LNCAP (cell line): ENCODE results near the gene MPG.

ENCODE experiments used
- TF ChIP-seq, protein P1 (sequence below): fragments of 450-650 bp; IDR thresholded peaks from 2 replicates; pipeline ENCODE4 v1.5.1; 2017; ENCODE audit warnings: mild to moderate bottlenecking

MPG gene

DNA sequence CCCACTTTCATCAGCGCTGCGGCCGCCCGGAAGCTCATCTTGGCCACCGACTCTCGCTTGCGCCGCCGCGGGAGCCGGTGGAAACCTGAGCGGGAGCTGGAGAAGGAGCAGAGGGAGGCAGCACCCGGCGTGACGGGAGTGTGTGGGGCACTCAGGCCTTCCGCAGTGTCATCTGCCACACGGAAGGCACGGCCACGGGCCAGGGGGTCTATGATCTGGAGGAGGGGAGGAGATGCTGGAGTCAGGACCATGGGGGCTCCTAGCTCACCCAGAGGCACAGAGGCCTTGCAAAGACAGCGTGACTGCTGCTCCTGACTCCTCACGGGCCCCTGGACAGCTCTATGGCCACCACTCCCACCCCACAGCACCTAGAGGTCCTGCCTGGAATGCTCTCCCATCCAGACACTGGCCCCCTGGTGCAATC lies 15.0 kb upstream of the MPG start:
- TF ChIP-seq, protein P1, sequence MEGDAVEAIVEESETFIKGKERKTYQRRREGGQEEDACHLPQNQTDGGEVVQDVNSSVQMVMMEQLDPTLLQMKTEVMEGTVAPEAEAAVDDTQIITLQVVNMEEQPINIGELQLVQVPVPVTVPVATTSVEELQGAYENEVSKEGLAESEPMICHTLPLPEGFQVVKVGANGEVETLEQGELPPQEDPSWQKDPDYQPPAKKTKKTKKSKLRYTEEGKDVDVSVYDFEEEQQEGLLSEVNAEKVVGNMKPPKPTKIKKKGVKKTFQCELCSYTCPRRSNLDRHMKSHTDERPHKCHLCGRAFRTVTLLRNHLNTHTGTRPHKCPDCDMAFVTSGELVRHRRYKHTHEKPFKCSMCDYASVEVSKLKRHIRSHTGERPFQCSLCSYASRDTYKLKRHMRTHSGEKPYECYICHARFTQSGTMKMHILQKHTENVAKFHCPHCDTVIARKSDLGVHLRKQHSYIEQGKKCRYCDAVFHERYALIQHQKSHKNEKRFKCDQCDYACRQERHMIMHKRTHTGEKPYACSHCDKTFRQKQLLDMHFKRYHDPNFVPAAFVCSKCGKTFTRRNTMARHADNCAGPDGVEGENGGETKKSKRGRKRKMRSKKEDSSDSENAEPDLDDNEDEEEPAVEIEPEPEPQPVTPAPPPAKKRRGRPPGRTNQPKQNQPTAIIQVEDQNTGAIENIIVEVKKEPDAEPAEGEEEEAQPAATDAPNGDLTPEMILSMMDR = no peak

DNA sequence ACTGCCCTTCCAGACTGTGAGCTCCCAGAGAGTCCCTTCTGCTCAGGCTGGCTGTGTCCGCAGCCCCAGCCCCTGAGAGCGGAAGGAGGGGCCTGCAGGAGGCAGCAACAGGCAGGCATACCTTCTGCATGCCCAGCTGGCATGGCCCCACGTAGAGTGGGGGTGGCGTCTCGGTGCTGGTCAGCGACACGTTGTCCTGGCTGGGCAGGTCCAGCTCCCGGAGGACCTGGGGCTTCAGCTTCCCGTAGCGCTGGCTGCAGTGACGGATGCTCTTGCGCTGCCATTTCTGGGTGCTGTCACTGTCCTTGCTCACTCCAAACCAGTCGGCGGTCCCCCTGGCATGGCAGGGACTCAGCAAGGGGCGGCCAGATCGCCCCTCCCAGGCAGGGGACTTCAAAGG lies 14.6 kb upstream of the MPG start:
- TF ChIP-seq, protein P1 = no peak

DNA sequence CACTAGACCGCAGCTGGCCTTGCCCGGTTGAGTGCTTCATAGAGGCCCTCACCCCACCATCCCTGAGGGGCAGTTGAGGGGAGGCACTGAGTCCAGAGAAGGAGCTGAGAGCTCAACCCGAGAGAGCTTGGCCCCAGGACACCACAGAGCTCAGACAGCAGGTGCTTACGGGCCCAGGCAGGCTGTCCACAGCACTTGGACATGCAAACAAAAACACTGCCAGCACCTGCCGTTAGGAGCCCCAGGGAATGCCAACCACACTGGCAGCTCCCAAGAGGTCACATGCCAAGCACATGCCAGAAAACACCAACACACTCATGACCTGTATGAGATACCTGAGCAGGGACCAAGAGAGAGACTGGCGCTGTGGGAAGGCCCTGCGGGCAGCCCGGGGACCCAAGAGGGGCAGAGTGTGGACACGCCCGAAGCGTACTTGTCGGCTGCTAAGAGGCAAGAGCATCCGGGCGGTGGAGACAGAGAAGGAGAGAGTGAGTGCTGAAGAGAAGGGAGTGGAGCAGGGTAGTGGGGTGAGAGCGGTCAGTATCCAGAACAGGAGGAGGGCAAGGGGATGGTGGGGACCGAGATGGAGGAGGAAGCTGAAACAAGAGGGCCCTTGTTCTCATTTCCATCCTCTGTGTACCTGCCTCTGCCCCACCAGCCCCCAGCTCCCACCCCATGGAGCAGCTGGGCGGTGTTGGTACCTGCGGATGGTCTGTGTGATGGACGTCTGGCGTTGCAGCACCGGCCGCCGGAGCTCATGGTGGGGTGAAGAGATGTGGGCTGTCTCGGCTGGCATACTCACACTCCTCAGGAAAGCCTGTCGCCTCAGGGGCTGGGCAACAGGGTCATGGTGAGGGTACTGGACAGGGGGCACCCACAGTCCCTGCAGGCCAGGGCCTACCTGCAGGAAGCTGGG lies 13.8 kb upstream of the MPG start:
- TF ChIP-seq, protein P1 = no peak

DNA sequence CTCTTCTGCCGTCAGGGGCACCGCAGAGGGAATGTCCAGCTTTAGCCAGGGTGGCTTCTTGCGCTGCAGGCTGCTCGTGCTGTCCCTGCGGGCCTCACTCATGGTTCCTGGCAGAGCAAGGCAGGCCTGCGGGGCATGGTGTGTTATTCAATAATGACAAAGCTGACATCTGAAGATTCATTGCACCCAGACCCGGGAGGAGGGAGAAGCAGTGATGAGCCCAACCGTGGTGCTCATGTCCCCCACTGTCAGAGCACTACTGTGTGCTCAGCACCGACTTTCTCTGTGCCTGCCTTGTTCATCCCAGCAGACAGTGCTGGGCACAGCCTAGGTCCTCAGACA lies 13.1 kb upstream of the MPG start:
- TF ChIP-seq, protein P1 = no peak

DNA sequence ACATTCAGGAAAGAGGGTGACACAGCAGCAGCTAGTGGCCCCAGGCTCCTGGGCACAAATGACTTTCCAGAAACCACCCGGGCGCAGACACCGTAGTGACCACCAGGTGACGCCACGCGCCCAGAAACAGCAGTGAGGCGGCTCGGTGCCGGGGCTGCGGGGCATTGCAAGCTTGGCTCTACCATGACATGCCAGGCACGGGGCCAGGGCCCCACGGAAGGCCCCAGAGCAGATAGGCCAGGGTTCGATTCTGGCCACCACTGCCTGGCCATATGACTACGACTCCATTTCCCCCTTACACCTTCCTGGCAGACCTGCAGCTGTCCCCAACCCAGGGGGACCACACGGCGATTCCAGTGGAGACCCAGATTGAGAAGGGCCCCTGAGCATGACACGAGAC lies 12.3 kb upstream of the MPG start:
- TF ChIP-seq, protein P1 = peak; percentile 97

DNA sequence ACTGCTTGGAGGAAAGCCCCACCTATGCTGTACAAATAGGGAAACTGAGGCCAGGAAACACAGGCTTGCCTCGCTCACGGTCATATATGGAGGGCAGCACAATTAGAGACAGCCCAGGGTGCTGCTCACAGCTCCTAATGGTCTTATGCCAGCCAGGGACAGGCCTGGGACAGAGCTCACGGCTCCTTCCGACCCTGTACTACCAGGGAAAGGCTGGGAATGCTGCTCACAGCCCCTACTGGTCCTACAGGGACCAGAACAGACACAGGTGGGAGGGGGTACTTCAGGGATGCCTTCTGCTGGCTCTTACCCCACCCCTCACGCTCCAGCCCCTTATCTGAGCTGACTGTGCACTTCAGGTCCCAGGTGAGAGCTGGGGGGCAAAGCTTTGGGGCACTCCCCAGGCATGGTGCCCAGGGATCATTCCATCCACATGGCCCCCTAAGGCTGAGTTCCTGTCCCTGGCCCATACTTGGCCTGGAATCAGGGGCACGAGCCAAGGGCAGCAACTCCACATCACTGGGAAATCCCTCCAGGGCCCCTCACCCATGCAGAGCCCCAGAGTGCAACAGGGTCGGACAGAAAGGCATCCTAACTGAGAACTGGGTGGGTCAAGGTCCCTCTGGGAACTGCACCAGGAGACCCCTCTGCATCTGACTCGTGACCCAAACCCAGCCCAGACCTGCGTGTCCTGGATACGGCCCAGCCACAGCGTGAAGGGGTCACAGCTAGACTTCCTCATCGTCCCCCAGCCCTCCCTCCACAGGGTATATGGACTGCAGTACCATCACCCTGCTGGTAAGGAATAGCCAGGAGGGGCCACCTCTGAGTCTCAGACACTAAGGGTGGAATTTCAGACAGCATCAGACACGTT lies 11.5 kb upstream of the MPG start:
- TF ChIP-seq, protein P1 = no peak

DNA sequence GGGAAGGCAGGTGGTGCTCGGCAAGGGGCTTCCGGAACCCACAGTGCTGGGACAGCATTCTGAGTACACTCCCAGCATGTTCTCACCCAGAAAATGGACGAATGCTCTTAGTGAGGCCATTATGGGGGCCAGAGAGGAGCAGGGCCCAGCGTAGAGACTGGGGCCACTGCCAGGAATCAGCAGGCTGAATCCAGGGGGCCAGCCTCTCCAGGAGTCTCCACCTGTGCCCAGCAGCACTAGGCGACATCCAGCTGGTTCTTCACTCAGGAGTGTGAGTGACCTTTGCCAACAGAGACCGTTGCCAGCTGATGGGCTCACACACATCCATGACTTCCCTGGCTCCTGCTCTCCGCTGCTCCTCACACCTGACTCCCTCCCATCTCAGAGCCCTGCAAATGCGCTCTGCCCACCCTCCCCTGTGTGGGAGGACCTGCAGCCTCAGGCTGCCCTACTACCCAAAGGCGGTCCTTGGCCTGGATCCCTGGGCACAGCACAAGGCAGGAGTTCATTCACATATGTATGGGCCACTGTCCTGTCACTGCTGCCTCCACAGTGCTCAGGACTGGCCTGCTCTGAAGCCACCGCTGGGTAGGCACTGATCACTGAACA lies 10.7 kb upstream of the MPG start:
- TF ChIP-seq, protein P1 = no peak
